ENCODE results near the gene PAPSS1.
A peak's percentile ranks its signal among the peaks of the same experiment; 100 is the strongest.

The PAPSS1 gene

DNA sequence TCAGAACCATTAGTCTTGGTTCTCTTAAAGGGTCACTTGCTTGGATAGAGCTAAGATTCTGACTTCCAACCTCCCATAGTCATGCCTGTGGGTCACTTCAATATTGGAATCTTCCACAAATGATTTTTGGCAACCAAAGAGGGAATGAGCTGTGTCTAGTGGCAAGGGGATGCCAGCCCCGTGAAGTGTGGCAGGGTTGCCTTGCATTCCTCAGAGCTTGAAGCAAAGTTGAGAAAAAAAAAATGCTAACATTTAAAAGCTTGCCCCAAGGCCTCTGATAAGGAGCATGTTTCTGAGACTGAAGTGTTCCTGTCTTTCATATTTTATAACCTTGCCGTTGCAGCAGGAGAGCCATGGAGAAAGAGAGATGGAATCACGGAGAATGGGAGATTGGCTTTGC is 120.2 kb downstream of the PAPSS1 start:
- no peak for TF ChIP-seq SPI1 (IDR thresholded peaks at IDR 0.05; ENCODE audit: borderline replicate concordance, low read depth)
- no peak for TF ChIP-seq CTCF (IDR thresholded peaks at IDR 0.05; ENCODE audit: insufficient read depth, low read length)
- TF ChIP-seq, protein P1, sequence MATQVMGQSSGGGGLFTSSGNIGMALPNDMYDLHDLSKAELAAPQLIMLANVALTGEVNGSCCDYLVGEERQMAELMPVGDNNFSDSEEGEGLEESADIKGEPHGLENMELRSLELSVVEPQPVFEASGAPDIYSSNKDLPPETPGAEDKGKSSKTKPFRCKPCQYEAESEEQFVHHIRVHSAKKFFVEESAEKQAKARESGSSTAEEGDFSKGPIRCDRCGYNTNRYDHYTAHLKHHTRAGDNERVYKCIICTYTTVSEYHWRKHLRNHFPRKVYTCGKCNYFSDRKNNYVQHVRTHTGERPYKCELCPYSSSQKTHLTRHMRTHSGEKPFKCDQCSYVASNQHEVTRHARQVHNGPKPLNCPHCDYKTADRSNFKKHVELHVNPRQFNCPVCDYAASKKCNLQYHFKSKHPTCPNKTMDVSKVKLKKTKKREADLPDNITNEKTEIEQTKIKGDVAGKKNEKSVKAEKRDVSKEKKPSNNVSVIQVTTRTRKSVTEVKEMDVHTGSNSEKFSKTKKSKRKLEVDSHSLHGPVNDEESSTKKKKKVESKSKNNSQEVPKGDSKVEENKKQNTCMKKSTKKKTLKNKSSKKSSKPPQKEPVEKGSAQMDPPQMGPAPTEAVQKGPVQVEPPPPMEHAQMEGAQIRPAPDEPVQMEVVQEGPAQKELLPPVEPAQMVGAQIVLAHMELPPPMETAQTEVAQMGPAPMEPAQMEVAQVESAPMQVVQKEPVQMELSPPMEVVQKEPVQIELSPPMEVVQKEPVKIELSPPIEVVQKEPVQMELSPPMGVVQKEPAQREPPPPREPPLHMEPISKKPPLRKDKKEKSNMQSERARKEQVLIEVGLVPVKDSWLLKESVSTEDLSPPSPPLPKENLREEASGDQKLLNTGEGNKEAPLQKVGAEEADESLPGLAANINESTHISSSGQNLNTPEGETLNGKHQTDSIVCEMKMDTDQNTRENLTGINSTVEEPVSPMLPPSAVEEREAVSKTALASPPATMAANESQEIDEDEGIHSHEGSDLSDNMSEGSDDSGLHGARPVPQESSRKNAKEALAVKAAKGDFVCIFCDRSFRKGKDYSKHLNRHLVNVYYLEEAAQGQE (IDR thresholded peaks at IDR 0.05; ENCODE audit: insufficient replicate concordance, low read depth): no peak
- no peak for TF ChIP-seq POLR2AphosphoS5 (IDR thresholded peaks at IDR 0.05; ENCODE audit: low read depth)
- no peak for TF ChIP-seq GABPA (IDR thresholded peaks at IDR 0.05; ENCODE audit: low read depth)
- DNase-seq (ENCODE audit: low read depth in 1 of 2, low spot score in 1 of 2): no peak
- Histone ChIP-seq H3K27ac (replicated peaks) (no peak overlapping the region), H3K4me3 (replicated peaks; ENCODE audit: insufficient read depth, low read length) (no peak overlapping the region), H3K27me3 (ENCODE audit: insufficient read depth, poor library complexity, severe bottlenecking) (no peaks in the 10 kb centered on the region)

DNA sequence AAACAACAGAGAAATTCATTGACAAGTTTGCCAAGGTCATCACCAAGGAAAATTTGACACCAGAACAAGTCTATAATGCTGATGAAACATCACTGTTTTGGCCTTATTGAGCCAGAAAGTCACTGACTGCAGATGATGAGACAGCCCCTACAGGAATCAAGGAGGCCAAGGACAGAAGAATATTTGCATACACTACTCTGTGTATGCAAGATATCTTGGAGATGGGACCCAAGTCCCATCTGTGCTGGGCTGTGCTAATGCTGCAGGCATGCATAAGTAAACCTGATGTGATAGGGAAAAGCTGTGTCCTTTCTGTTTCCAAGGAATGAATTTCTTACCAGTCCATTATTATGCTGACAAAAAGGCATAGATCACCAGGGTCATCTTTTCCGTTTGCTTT is 126.8 kb downstream of the PAPSS1 start:
- DNase-seq (ENCODE audit: low read depth in 1 of 2, low spot score in 1 of 2): no peak
- Histone ChIP-seq H3K27me3 (ENCODE audit: insufficient read depth, poor library complexity, severe bottlenecking) (no peaks in the 10 kb centered on the region), H3K27ac (replicated peaks) (no peak overlapping the region), H3K4me3 (replicated peaks; ENCODE audit: insufficient read depth, low read length) (no peak overlapping the region)
- TF ChIP-seq GABPA (IDR thresholded peaks at IDR 0.05; ENCODE audit: low read depth) (no peak), SPI1 (IDR thresholded peaks at IDR 0.05; ENCODE audit: borderline replicate concordance, low read depth) (no peak), CTCF (IDR thresholded peaks at IDR 0.05; ENCODE audit: insufficient read depth, low read length) (no peak), POLR2AphosphoS5 (IDR thresholded peaks at IDR 0.05; ENCODE audit: low read depth) (no peak)
- TF ChIP-seq, protein P1 (IDR thresholded peaks at IDR 0.05; ENCODE audit: insufficient replicate concordance, low read depth): no peak

DNA sequence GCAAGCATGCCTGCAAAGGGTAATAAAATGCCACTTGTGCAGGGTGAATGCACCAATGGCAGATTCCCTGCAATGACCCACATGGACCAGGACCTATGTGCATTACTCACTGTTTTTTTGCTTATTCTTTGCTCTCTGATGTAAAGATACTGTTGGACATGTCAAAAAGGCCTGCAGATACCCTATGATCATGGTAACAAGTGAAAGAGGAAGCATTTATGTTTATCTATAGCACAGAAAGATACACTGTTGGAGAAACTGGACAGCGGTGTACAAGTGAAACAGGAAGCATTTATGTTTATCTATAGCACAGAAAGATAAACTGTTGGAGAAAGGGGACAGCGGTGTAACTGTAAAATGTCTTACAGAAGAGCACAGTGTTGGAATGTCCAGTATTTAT is 127.5 kb downstream of the PAPSS1 start:
- DNase-seq (ENCODE audit: low read depth in 1 of 2, low spot score in 1 of 2): peak in 1 of 2 experiments; percentile 11
- H3K27ac ChIP-seq (replicated peaks): no peak overlapping the region
- no peak for TF ChIP-seq POLR2AphosphoS5 (IDR thresholded peaks at IDR 0.05; ENCODE audit: low read depth)
- no peak for TF ChIP-seq SPI1 (IDR thresholded peaks at IDR 0.05; ENCODE audit: borderline replicate concordance, low read depth)
- no peak for TF ChIP-seq CTCF (IDR thresholded peaks at IDR 0.05; ENCODE audit: insufficient read depth, low read length)
- TF ChIP-seq GABPA (IDR thresholded peaks at IDR 0.05; ENCODE audit: low read depth): no peak
- TF ChIP-seq, protein P1 (IDR thresholded peaks at IDR 0.05; ENCODE audit: insufficient replicate concordance, low read depth): no peak

More for the DNA sequence above, 127.5 kb downstream of the PAPSS1 start:
- no peaks in the 10 kb centered on the region for H3K27me3 ChIP-seq (ENCODE audit: insufficient read depth, poor library complexity, severe bottlenecking)
- H3K4me3 ChIP-seq (replicated peaks; ENCODE audit: insufficient read depth, low read length): no peak overlapping the region
